Smooth muscle cell (in vitro differentiated cells): ENCODE measurements around the gene CACFD1. TPM values are rescaled to one million over a fixed set of nuclear protein-coding genes. Genes with fewer than 3 reads are reported as not detected.

ENCODE experiments used
- DNase-seq: peaks from one replicate; lab custom pipeline; 2025; ENCODE audit not compliant: unreplicated experiment; lab: John Stamatoyannopoulos, UW
- H2AFZ ChIP-seq: fragments of 200-600 bp; sonication (generic); 2 replicates; pipeline ENCODE4 v1.6.0; 2016; ENCODE audit warnings: antibody characterized with exemption, low read depth, mild to moderate bottlenecking
- H3F3A ChIP-seq: fragments of 200-600 bp; sonication (generic); 2 replicates; pipeline ENCODE4 v1.6.0; 2017; ENCODE audit warnings: antibody characterized with exemption, low read depth
- H3K27ac ChIP-seq: fragments of 200-600 bp; sonication (generic); 2 replicates; pipeline ENCODE4 v1.5.1; 2016; ENCODE audit warnings: low read depth, mild to moderate bottlenecking
- H3K27me3 ChIP-seq: fragments of 200-600 bp; sonication (generic); 2 replicates; pipeline ENCODE4 v1.6.1; 2016; ENCODE audit warnings: low read depth, mild to moderate bottlenecking
- H3K36me3 ChIP-seq: fragments of 200-600 bp; sonication (generic); 2 replicates; pipeline ENCODE4 v1.5.1; 2016; ENCODE audit warnings: low read depth
- H3K4me1 ChIP-seq: fragments of 200-600 bp; sonication (generic); 2 replicates; pipeline ENCODE4 v1.5.1; 2016; ENCODE audit warnings: low read depth
- H3K4me2 ChIP-seq: fragments of 200-600 bp; sonication (generic); 2 replicates; pipeline ENCODE4 v1.6.0; 2016; ENCODE audit warnings: mild to moderate bottlenecking
- H3K4me3 ChIP-seq: fragments of 200-600 bp; sonication (generic); 2 replicates; pipeline ENCODE4 v1.5.1; 2016; ENCODE audit warnings: mild to moderate bottlenecking
- H3K79me2 ChIP-seq: fragments of 200-600 bp; sonication (generic); 2 replicates; pipeline ENCODE4 v1.6.0; 2016; ENCODE audit warnings: low read depth, mild to moderate bottlenecking
- H3K9ac ChIP-seq: fragments of 200-600 bp; sonication (generic); 2 replicates; pipeline ENCODE4 v1.6.0; 2016; ENCODE audit warnings: low read depth
- H3K9me3 ChIP-seq: fragments of 200-600 bp; sonication (generic); replicated peaks from 2 replicates; pipeline ENCODE4 v1.5.1; 2016; ENCODE audit warnings: low read depth
- H4K20me1 ChIP-seq: fragments of 200-600 bp; sonication (generic); 2 replicates; pipeline ENCODE4 v1.6.0; 2016; ENCODE audit warnings: low read depth
- CTCF ChIP-seq: fragments of 200-600 bp; sonication (generic); IDR thresholded peaks from 2 replicates; pipeline ENCODE4 v1.5.1; 2017; ENCODE audit warnings: borderline replicate concordance, mild to moderate bottlenecking, antibody characterized with exemption; ENCODE audit not compliant: insufficient read depth, poor library complexity, severe bottlenecking
- WGBS: methylation state at CpG from one replicate; pipeline ENCODE4 v1.1.7; 2016; ENCODE audit warnings: low lambda C conversion rate; 5-methylcytosine and 5-hydroxymethylcytosine counted together
- polyA plus RNA-seq: library from polyadenylated mRNA; unstranded; fragments of >200 nt; fragmentation: Nextera tagmentation; extraction: Ambion mirVana; gene quantifications from 2 replicates; pipeline ENCODE4 v1.2.1, GENCODE V29; 2016
- total RNA-seq: library from RNA; depleted of rRNA; stranded (reverse); fragments of >200 nt; gene quantifications from 2 replicates; pipeline ENCODE4 v1.2.3, GENCODE V29; 2014

CACFD1 gene
- total and polyA plus RNA-seq, 2 experiments from 2014 or later: 5.8 to 27.1 TPM

- no peak for TF ChIP-seq CTCF
- no peak for DNase-seq
- Histone ChIP-seq H3F3A (no peaks in the 10 kb centered on the region), H3K36me3 (no peaks in the 10 kb centered on the region), H3K79me2 (no peaks in the 10 kb centered on the region), H3K9me3 (no peaks in the 10 kb centered on the region), H3K4me3 (no peak overlapping the region), H4K20me1 (no peaks in the 10 kb centered on the region), H3K27ac (no peak overlapping the region), H3K4me1 (no peaks in the 10 kb centered on the region), H2AFZ (no peak overlapping the region), H3K4me2 (no peak overlapping the region), H3K9ac (no peak overlapping the region), H3K27me3 (no peaks in the 10 kb centered on the region)
- 96% methylated on average over 12 of the region's 12 CpGs for WGBS
These were observed 31.3 kb downstream of the CACFD1 start for GRCh38 chr9:133490865-133491655.

GRCh38 chr9:133491656-133491925, 31.8 kb downstream of the CACFD1 start:
- Histone ChIP-seq H3K27me3 (no peaks in the 10 kb centered on the region), H3K4me2 (no peak overlapping the region), H3K4me3 (no peak overlapping the region), H4K20me1 (no peaks in the 10 kb centered on the region), H3K9ac (no peak overlapping the region), H3K4me1 (no peaks in the 10 kb centered on the region), H2AFZ (no peak overlapping the region), H3F3A (no peaks in the 10 kb centered on the region), H3K79me2 (no peaks in the 10 kb centered on the region), H3K9me3 (no peaks in the 10 kb centered on the region), H3K27ac (no peak overlapping the region), H3K36me3 (no peaks in the 10 kb centered on the region)
- no peak for DNase-seq
- 97% methylated on average over 8 of the region's 8 CpGs for WGBS
- no peak for TF ChIP-seq CTCF

DNA sequence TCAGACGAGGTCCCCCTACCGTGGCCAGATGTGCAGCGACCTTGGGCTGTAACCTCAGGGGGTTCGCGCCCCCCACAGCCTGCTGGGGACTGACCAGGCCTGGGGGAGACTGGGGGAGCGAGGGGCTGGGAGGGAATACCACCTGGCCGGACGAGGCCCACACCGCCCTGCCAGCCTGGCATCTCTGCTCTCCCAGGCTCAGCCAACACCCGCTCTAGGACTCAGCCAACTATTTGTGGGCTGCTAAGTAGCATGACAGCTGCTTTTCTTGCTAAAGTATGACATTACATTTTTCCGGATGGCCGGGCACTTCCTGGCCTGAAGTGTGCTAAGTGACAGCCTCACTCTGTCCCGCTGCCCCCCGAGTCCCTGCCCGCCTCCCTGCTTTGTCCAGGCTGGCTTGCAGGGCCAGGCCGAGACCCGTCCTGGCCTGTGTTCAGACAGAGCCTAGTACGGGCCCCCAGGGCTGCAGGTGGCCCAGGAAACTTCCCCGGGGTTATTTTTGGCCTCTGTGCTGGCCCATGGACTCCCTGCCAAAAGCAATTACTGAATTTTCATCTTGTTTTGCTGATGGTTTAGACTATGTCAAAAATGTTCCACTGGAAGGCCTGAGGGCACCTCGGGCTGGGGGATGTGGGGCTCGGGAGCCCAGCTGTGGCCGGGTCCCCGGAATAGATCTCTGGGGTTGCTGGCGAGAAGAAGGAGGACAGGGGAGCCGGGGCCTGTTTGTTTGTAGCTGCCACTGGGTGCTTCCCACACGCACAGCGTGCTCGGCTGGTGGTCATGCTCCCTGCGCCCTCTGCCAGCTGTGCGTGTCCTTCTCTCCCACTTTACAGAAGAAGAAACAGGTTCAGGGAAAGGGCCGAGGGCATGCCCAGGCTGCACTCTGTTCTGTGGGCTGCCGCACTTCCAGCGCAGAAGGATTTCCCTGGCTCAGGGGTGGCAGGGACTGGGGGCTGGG, 32.6 kb downstream of the CACFD1 start:
- no peak overlapping the region for H3K9ac ChIP-seq
- no peaks in the 10 kb centered on the region for H3K27me3 ChIP-seq
- H2AFZ ChIP-seq: no peak overlapping the region
- H3K27ac ChIP-seq: no peak overlapping the region
- no peaks in the 10 kb centered on the region for H3K36me3 ChIP-seq
- H3K9me3 ChIP-seq: no peaks in the 10 kb centered on the region
- WGBS: 92% methylated on average over 33 of the region's 33 CpGs
- no peak overlapping the region for H3K4me2 ChIP-seq
- no peak overlapping the region for H3K4me3 ChIP-seq
- TF ChIP-seq CTCF: no peak
- no peaks in the 10 kb centered on the region for H4K20me1 ChIP-seq
- H3K79me2 ChIP-seq: no peaks in the 10 kb centered on the region
- H3F3A ChIP-seq: no peaks in the 10 kb centered on the region
- DNase-seq: no peak
- H3K4me1 ChIP-seq: no peaks in the 10 kb centered on the region
